GM12878 (cell line): ENCODE measurements around the gene ATCAY. TPM values are rescaled to one million over a fixed set of nuclear protein-coding genes. Genes with fewer than 3 reads are reported as not detected.

Source experiments
- ATAC-seq: fragments of 200-7000 bp; cut with Tn5 transposase; 3 replicates; pipeline ENCODE4 v1.9.1; 2020; ENCODE audit warnings: mild to moderate bottlenecking, moderate library complexity
- BruUV-seq: library from RNA; stranded (reverse); fragments of 400-500 nt; replicated peaks from 2 replicates; lab custom pipeline; 2021; lab: Mats Ljungman, UMichigan
- CTCF ChIA-PET: fragments of 300-600 bp; sonication (Branson Sonifier 250); formaldehyde crosslinking; extraction: SDS; loops from one replicate; lab custom pipeline; 2021; ENCODE audit warnings: inconsistent platforms; lab: Yijun Ruan, JAX
- POLR2A ChIA-PET: fragments of 350-600 bp; formaldehyde crosslinking; extraction: SDS; loops from one replicate; lab custom pipeline; 2021; ENCODE audit warnings: inconsistent platforms; lab: Charles Lee
- RAD21 ChIA-PET: fragments of 300-600 bp; sonication (Branson Sonifier 250); formaldehyde crosslinking; loops from one replicate; lab custom pipeline; 2023; ENCODE audit warnings: antibody characterized with exemption; ENCODE audit not compliant: unreplicated experiment; lab: Charles Lee
- SMC1A ChIA-PET: fragments of 300-600 bp; sonication (Branson Sonifier 250); formaldehyde crosslinking; loops from one replicate; lab custom pipeline; 2023; ENCODE audit not compliant: unreplicated experiment, uncharacterized antibody; lab: Charles Lee
- DNase-seq: peaks from one replicate; pipeline ENCODE4 v3.0.0-alpha.2; 2011; ENCODE audit warnings: low read depth, low spot score
- FAIRE-seq: peaks from 3 replicates; lab custom pipeline; 2011; peaks lifted over from hg19 to GRCh38; lab: Jason Lieb, UNC
- H2AFZ ChIP-seq: 2 replicates; pipeline ENCODE4 v1.6.0; 2011; ENCODE audit warnings: low read depth, low read length, control low read depth; ENCODE audit not compliant: control insufficient read depth
- H3K27ac ChIP-seq: 2 replicates; pipeline ENCODE4 v1.5.1; 2011; ENCODE audit warnings: control low read depth; ENCODE audit not compliant: control insufficient read depth, insufficient read depth
- H3K27me3 ChIP-seq, 2 experiments: replicated peaks in 1 of 2; 2 replicates each; pipeline versions ENCODE4 v1.6.0 to v1.6.1; 2011; ENCODE audit warnings: low read length in 1 of 2; ENCODE audit not compliant: control insufficient read depth in 2 of 2, insufficient read depth in 2 of 2
- H3K36me3 ChIP-seq, 2 experiments: 2 replicates each; pipeline ENCODE4 v1.5.1; 2011; ENCODE audit warnings: low read length in 1 of 2; ENCODE audit not compliant: control insufficient read depth in 2 of 2, insufficient read depth in 2 of 2
- H3K4me1 ChIP-seq: 2 replicates; pipeline ENCODE4 v1.6.1; 2011; ENCODE audit warnings: mild to moderate bottlenecking, low read length, moderate library complexity, mixed read lengths; ENCODE audit not compliant: control insufficient read depth, insufficient read depth
- H3K4me2 ChIP-seq: 2 replicates; pipeline ENCODE4 v1.6.0; 2011; ENCODE audit warnings: control low read depth; ENCODE audit not compliant: control insufficient read depth, insufficient read depth
- H3K4me3 ChIP-seq: fragments of 200-600 bp; sonication (generic); 2 replicates; pipeline ENCODE4 v1.5.1; 2016
- H3K79me2 ChIP-seq: 2 replicates; pipeline ENCODE4 v1.6.0; 2011; ENCODE audit warnings: low read length; ENCODE audit not compliant: control insufficient read depth, insufficient read depth
- H3K9ac ChIP-seq: 2 replicates; pipeline ENCODE4 v1.8.0; 2011; ENCODE audit warnings: low read length, control low read depth, mixed read lengths; ENCODE audit not compliant: control insufficient read depth, insufficient read depth
- H3K9me3 ChIP-seq: replicated peaks from 3 replicates; pipeline ENCODE4 v1.5.1; 2011; ENCODE audit warnings: mild to moderate bottlenecking, low read length; ENCODE audit not compliant: control insufficient read depth, insufficient read depth
- H4K20me1 ChIP-seq: 2 replicates; pipeline ENCODE4 v1.6.0; 2011; ENCODE audit not compliant: control insufficient read depth, insufficient read depth
- CHD2 ChIP-seq: IDR thresholded peaks from 2 replicates; pipeline ENCODE4 v1.6.1; 2011; ENCODE audit warnings: low read depth, low read length, improper control_type of control experiment, borderline replicate concordance
- CHD4 ChIP-seq: fragments of 200-600 bp; sonication (generic); IDR thresholded peaks from 2 replicates; pipeline ENCODE4 v1.6.1; 2016; ENCODE audit warnings: mild to moderate bottlenecking
- DPF2 ChIP-seq: fragments of 450-650 bp; IDR thresholded peaks from 2 replicates; pipeline ENCODE4 v1.6.1; 2017; ENCODE audit warnings: mild to moderate bottlenecking
- E2F4 ChIP-seq: IDR thresholded peaks from 2 replicates; pipeline ENCODE4 v1.6.1; 2012; ENCODE audit warnings: low read depth, low read length, improper control_type of control experiment
- FOS ChIP-seq: IDR thresholded peaks from 3 replicates; pipeline ENCODE4 v1.6.1; 2011; ENCODE audit warnings: borderline replicate concordance; ENCODE audit not compliant: insufficient read length; ENCODE audit errors: extremely low read depth
- JUNB ChIP-seq: IDR thresholded peaks from 2 replicates; pipeline ENCODE4 v1.6.1; 2016; ENCODE audit warnings: antibody characterized with exemption, mild to moderate bottlenecking
- NFXL1 ChIP-seq: fragments of 450-650 bp; IDR thresholded peaks from 2 replicates; pipeline ENCODE4 v1.6.1; 2017; ENCODE audit warnings: antibody characterized with exemption, mild to moderate bottlenecking, borderline replicate concordance
- NKRF ChIP-seq: fragments of 450-650 bp; conservative IDR thresholded peaks from 2 replicates; pipeline ENCODE4 v1.6.1; 2017; ENCODE audit warnings: mild to moderate bottlenecking, moderate library complexity
- NRF1 ChIP-seq: conservative IDR thresholded peaks from 2 replicates; pipeline ENCODE4 v1.6.1; 2011; ENCODE audit warnings: mild to moderate bottlenecking, low read depth, low read length, improper control_type of control experiment
- RELB ChIP-seq: fragments of 450-650 bp; IDR thresholded peaks from 2 replicates; pipeline ENCODE4 v1.6.1; 2017; ENCODE audit warnings: low read depth, mild to moderate bottlenecking, moderate library complexity
- SMARCA5 ChIP-seq: fragments of 450-650 bp; IDR thresholded peaks from 2 replicates; pipeline ENCODE4 v1.6.1; 2017; ENCODE audit warnings: mild to moderate bottlenecking
- SPI1 ChIP-seq: IDR thresholded peaks from 2 replicates; pipeline ENCODE4 v1.6.1; 2011; ENCODE audit warnings: low read depth, mild to moderate bottlenecking, low read length, moderate library complexity, borderline replicate concordance; ENCODE audit not compliant: insufficient read depth
- ZBTB33 ChIP-seq: fragments of 450-650 bp; IDR thresholded peaks from 2 replicates; pipeline ENCODE4 v1.6.1; 2017; ENCODE audit warnings: mild to moderate bottlenecking
- ZZZ3 ChIP-seq: IDR thresholded peaks from 2 replicates; pipeline ENCODE4 v1.6.1; 2011; ENCODE audit warnings: low read depth; ENCODE audit not compliant: control insufficient read depth, insufficient read length
- WGBS: methylation state at CpG from one replicate; pipeline ENCODE4 v1.1.6; 2016; ENCODE audit warnings: low lambda C conversion rate; ENCODE audit not compliant: insufficient replicate concordance, insufficient coverage; ENCODE audit errors: missing lambda C conversion rate; 5-methylcytosine and 5-hydroxymethylcytosine counted together
- in situ Hi-C: fragments of 300-500 bp; cut with MboI; formaldehyde crosslinking; loops from 9 replicates; pipeline ENCODE4 v1.14.3; 2018; ENCODE audit warnings: mixed read lengths
- intact Hi-C: fragments of 100-400 bp; cut with micrococcal nuclease; formaldehyde crosslinking; loops from one replicate; pipeline ENCODE4 v1.14.2; 2022; ENCODE audit not compliant: unreplicated experiment
- polyA plus RNA-seq, 11 experiments: library from polyadenylated mRNA; depleted of rRNA in 4 of 11; unstranded in 6 of 11; stranded (reverse) in 5 of 11; fragments of >200 nt; fragmentation: Nextera tagmentation in 4 of 11; fragmentation: Illumina TruSeq in 1 of 11; extraction: Ambion mirVana in 4 of 11; extraction: Trizol in 1 of 11; gene quantifications; 1 replicate in 1 of 11; 2 replicates in 10 of 11; pipeline versions ENCODE4 v1.2.1 to v1.2.3, GENCODE V29; 2011 to 2016; ENCODE audit warnings: inconsistent platforms in 2 of 11, missing spikeins in 2 of 11, low read depth in 1 of 11
- total RNA-seq, 4 experiments: library from RNA; depleted of rRNA in 3 of 4; stranded (reverse); fragments of >200 nt in 3 of 4; fragmentation: Illumina TruSeq in 1 of 4; extraction: Trizol in 1 of 4; gene quantifications; 2 replicates each; pipeline versions ENCODE4 v1.2.1 to v1.2.3, GENCODE V29; 2013 to 2021

Gene ATCAY
- total and polyA plus RNA-seq, 10 of the 15 experiments (the other 5 are each of a cell fraction or from before 2014, with no cell fraction given): under 0.01 to 0.04 (median 0.02) TPM; not detected in 4

- TF ChIP-seq NRF1 (no peak), DPF2 (no peak), ZBTB33 (no peak), CHD2 (no peak), SMARCA5 (no peak)
- TF ChIP-seq, all 136 proteins: peak for 0
Observed at GRCh38 chr19:3866910-3867638, 13.4 kb upstream of the ATCAY start (continued).

- Histone ChIP-seq H3K27me3 (peaks cover 0 to 2% of the 10 kb centered on the region in 2 experiments; a peak in 1 of 4 replicates), H3K4me3 (no peak overlapping the region), H4K20me1 (no peaks in the 10 kb centered on the region), H2AFZ (no peak overlapping the region), H3K79me2 (no peaks in the 10 kb centered on the region), H3K9me3 (no peaks in the 10 kb centered on the region; the same call in 2 of the 3 replicates), H3K27ac (no peak overlapping the region), H3K4me2 (no peak overlapping the region), H3K36me3 (no peaks in the 10 kb centered on the region), H3K4me1 (no peaks in the 10 kb centered on the region), H3K9ac (no peak overlapping the region)
- FAIRE-seq (no peak), DNase-seq (no peak), ATAC-seq (no peak)
- RAD21 ChIA-PET: no interaction called here
- POLR2A ChIA-PET: no interaction called here
- intact Hi-C loops (no loop called here), in situ Hi-C loops (no loop called here)
- SMC1A ChIA-PET: no interaction called here
- CTCF ChIA-PET: no interaction called here
- BruUV-seq: no TSS peak
- WGBS: 25% methylated on average over 17 of the region's 30 CpGs
- TF ChIP-seq NKRF: no peak
- TF ChIP-seq FOS: no peak
- TF ChIP-seq RELB: no peak
- no peak for TF ChIP-seq NFXL1
- TF ChIP-seq CHD4: no peak
- no peak for TF ChIP-seq E2F4
- no peak for TF ChIP-seq ZZZ3
- no peak for TF ChIP-seq JUNB
- no peak for TF ChIP-seq SPI1
Observed at GRCh38 chr19:3867971-3868769, 12.3 kb upstream of the ATCAY start.
